ENCODE data around the gene CAMK2A.

DNA sequence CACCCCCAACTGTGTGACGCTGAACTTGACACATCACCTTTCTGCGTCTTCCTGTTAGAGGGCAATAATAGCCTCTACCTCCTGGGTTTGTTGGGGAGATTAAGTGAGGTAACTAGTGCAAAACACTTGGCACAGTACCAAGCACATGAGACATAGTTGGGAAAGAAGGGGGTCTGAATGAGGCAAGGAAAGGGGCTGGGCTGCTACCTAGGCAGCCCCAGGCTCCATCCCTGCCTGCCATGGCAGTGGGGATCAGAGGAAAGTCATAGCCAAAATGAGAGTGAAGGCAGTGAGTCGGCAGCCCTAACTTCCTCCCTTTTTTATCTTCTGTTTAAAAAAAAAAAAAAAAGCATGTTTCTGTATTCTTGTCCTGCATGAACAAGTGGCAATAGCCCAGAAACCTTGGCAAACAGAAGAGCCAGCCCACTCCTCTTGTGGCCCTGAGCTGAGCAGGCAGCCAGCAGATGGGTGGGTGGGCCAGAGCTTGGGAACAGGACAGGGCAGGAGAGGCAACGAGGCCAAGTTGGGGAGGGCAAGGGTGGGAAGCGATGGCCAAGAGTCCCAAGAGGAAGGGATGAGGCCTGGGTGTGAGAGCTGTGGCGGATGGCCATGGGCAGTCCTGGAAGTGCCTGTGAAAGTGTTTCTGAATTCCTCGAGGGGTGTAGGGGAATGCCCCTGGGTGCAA, 11.4 kb downstream of the CAMK2A start:
- TF ChIP-seq, protein P1, sequence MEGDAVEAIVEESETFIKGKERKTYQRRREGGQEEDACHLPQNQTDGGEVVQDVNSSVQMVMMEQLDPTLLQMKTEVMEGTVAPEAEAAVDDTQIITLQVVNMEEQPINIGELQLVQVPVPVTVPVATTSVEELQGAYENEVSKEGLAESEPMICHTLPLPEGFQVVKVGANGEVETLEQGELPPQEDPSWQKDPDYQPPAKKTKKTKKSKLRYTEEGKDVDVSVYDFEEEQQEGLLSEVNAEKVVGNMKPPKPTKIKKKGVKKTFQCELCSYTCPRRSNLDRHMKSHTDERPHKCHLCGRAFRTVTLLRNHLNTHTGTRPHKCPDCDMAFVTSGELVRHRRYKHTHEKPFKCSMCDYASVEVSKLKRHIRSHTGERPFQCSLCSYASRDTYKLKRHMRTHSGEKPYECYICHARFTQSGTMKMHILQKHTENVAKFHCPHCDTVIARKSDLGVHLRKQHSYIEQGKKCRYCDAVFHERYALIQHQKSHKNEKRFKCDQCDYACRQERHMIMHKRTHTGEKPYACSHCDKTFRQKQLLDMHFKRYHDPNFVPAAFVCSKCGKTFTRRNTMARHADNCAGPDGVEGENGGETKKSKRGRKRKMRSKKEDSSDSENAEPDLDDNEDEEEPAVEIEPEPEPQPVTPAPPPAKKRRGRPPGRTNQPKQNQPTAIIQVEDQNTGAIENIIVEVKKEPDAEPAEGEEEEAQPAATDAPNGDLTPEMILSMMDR (IDR thresholded peaks at IDR 0.05), result no peak
- TF ChIP-seq POLR2AphosphoS5 (IDR thresholded peaks at IDR 0.05) (no peak), POLR2A (IDR thresholded peaks at IDR 0.05) (no peak)
